Measurements from ENCODE around the gene IL15. TPM values are rescaled to one million over a fixed set of nuclear protein-coding genes. Genes with fewer than 3 reads are reported as not detected.

Gene IL15
- total and polyA plus RNA-seq, 4 donors: 4.7 to 12.5 (median 8.1) TPM

DNA sequence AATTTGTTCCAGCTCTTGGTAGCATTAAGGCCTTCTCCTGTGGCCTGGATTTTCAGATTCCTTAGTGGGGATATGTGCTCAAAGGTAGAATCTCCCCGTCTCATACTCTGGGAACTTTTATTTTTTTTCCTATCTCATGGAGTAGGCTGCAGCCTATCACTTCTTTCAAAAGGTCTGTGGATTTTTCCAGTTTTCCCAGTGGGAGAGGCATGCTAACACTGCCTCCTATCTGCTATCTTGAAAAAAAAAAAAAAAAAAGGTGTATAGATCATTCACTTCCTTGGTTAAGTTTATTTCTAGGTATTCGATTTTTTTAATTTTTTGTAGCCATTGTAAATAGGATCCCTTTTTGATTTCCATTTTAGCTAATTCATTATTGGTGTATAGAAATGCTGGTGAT lies 67.1 kb downstream of the IL15 start:
- ATAC-seq (ENCODE audit: insufficient read depth, low FRiP score) (no peak), DNase-seq (no peak)
- H3K27ac ChIP-seq (ENCODE audit: low read depth in 1 of 2, low read length in 1 of 2): no peak overlapping the region
- H3K27me3 ChIP-seq (ENCODE audit: control insufficient read depth in 3 of 3, insufficient read depth in 3 of 3, low read length in 2 of 3): no peaks in the 10 kb centered on the region
- 93 to 94% methylated on average over 2 of the region's 2 CpGs for WGBS, 2 donors
- H3K9me3 ChIP-seq (ENCODE audit: control insufficient read depth in 4 of 4, insufficient read depth in 3 of 4, low read length in 3 of 4): peaks cover 0 to 6% (median 0%) of the 10 kb centered on the region in 4 donors
- H3K4me1 ChIP-seq (ENCODE audit: control insufficient read depth in 5 of 5, insufficient read depth in 5 of 5, low read length in 5 of 5): peaks cover 0 to 3% (median 0%) of the 10 kb centered on the region in 5 donors
- TF ChIP-seq, protein P1, sequence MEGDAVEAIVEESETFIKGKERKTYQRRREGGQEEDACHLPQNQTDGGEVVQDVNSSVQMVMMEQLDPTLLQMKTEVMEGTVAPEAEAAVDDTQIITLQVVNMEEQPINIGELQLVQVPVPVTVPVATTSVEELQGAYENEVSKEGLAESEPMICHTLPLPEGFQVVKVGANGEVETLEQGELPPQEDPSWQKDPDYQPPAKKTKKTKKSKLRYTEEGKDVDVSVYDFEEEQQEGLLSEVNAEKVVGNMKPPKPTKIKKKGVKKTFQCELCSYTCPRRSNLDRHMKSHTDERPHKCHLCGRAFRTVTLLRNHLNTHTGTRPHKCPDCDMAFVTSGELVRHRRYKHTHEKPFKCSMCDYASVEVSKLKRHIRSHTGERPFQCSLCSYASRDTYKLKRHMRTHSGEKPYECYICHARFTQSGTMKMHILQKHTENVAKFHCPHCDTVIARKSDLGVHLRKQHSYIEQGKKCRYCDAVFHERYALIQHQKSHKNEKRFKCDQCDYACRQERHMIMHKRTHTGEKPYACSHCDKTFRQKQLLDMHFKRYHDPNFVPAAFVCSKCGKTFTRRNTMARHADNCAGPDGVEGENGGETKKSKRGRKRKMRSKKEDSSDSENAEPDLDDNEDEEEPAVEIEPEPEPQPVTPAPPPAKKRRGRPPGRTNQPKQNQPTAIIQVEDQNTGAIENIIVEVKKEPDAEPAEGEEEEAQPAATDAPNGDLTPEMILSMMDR (IDR thresholded peaks at IDR 0.05; ENCODE audit: control extremely low read depth, extremely low read depth): no peak
- H3K9ac ChIP-seq (ENCODE audit: insufficient read depth in 1 of 2, low read length in 2 of 2): no peak overlapping the region
- H3K36me3 ChIP-seq (ENCODE audit: control insufficient read depth in 4 of 4, insufficient read depth in 4 of 4, low read length in 4 of 4): no peaks in the 10 kb centered on the region
- H3K4me3 ChIP-seq: no peak overlapping the region

DNA sequence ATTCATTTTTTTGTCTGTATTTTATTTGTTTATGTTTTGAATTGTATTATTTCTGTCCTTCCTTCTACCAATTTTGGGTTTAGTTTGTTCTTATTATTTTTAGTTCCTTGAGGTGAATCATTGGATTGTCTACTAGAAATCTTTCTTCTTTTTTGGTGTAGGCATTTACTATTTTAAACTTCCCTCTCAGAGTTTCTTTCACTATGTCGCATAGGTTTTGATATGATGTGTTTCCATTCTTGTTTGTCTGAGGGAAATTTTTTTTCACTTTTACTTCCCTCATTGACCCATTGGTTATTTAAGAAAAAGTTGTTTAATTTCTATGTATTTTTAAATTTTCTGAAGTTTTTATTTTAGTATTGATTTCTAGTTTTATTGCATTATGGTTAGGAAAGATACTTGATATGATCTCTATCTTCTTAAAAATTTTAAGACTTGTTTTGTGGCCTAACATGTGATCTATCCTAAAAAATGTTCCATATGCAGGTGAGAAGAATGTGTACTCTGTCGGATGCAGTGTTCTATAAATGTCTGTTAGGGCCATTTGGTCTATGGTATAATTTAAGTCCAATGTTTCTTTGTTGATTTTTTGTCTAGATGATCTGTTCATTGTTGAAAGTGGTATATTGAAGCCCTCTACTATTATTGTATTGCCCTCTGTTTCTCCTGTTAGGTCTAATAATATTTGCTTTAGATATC lies 68.8 kb downstream of the IL15 start:
- H3K4me1 ChIP-seq (ENCODE audit: control insufficient read depth in 5 of 5, insufficient read depth in 5 of 5, low read length in 5 of 5): peaks cover 0 to 3% (median 0%) of the 10 kb centered on the region in 5 donors
- no peak overlapping the region for H3K4me3 ChIP-seq
- TF ChIP-seq, protein P1 (IDR thresholded peaks at IDR 0.05; ENCODE audit: control extremely low read depth, extremely low read depth): no peak
- no peaks in the 10 kb centered on the region for H3K36me3 ChIP-seq (ENCODE audit: control insufficient read depth in 4 of 4, insufficient read depth in 4 of 4, low read length in 4 of 4)
- no peak overlapping the region for H3K27ac ChIP-seq (ENCODE audit: low read depth in 1 of 2, low read length in 1 of 2)
- 87 to 93% methylated on average over 2 of the region's 2 CpGs for WGBS, 2 donors
- DNase-seq: no peak
- peaks cover 0 to 6% (median 0%) of the 10 kb centered on the region in 4 donors for H3K9me3 ChIP-seq (ENCODE audit: control insufficient read depth in 4 of 4, insufficient read depth in 3 of 4, low read length in 3 of 4)
- H3K9ac ChIP-seq (ENCODE audit: insufficient read depth in 1 of 2, low read length in 2 of 2): no peak overlapping the region
- ATAC-seq (ENCODE audit: insufficient read depth, low FRiP score): no peak
- no peaks in the 10 kb centered on the region for H3K27me3 ChIP-seq (ENCODE audit: control insufficient read depth in 3 of 3, insufficient read depth in 3 of 3, low read length in 2 of 3)

DNA sequence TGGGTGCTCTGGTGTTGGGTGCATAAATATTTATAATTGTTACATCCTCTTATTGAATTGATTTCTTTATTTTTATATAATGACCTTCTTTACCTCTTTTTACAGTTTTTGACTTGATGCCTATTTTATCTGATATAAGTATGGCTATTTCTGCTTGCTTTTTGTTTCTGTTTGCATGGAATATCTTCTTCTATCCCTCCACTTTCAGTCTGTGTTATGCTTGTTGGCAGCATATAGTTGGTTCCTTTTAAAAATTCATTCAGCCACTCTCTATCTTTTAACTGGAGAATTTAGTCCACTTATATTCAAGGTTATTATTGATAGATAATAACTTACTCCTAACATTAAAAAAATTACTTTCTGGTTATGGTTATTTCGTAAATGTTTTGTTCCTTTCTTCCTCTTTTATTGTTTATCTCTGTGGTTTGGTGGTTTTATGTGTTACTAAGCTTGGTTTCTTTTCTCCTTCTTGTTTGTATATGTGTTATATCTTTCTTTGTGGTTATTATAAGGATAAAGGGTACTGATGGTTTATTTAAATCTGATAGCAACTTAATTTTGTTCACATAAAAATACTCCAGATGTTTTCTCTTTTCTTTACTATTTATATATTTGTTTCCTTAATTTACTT lies 69.5 kb downstream of the IL15 start:
- Histone ChIP-seq H3K9ac (ENCODE audit: insufficient read depth in 1 of 2, low read length in 2 of 2) (no peak overlapping the region), H3K36me3 (ENCODE audit: control insufficient read depth in 4 of 4, insufficient read depth in 4 of 4, low read length in 4 of 4) (no peaks in the 10 kb centered on the region), H3K27me3 (ENCODE audit: control insufficient read depth in 3 of 3, insufficient read depth in 3 of 3, low read length in 2 of 3) (no peaks in the 10 kb centered on the region), H3K4me3 (no peak overlapping the region), H3K9me3 (ENCODE audit: control insufficient read depth in 4 of 4, insufficient read depth in 3 of 4, low read length in 3 of 4) (peaks cover 0 to 6% (median 0%) of the 10 kb centered on the region in 4 donors), H3K27ac (ENCODE audit: low read depth in 1 of 2, low read length in 1 of 2) (no peak overlapping the region), H3K4me1 (ENCODE audit: control insufficient read depth in 5 of 5, insufficient read depth in 5 of 5, low read length in 5 of 5) (peaks cover 0 to 3% (median 0%) of the 10 kb centered on the region in 5 donors)
- no peak for DNase-seq
- TF ChIP-seq, protein P1 (IDR thresholded peaks at IDR 0.05; ENCODE audit: control extremely low read depth, extremely low read depth): no peak
- no peak for ATAC-seq (ENCODE audit: insufficient read depth, low FRiP score)
- 32 to 50% methylated on average over 1 of the region's 1 CpG for WGBS, 2 donors

Data from lung (tissue), 12 donors.